Measurements from ENCODE around the gene HOXA4. TPM values are rescaled to one million over a fixed set of nuclear protein-coding genes. Genes with fewer than 3 reads are reported as not detected.

The HOXA4 gene
- total and polyA plus RNA-seq, 10 of the 15 experiments (the other 5 are each of a cell fraction or from before 2014, with no cell fraction given) = 0.07 TPM; not detected in 9

- TF ChIP-seq, protein P1, sequence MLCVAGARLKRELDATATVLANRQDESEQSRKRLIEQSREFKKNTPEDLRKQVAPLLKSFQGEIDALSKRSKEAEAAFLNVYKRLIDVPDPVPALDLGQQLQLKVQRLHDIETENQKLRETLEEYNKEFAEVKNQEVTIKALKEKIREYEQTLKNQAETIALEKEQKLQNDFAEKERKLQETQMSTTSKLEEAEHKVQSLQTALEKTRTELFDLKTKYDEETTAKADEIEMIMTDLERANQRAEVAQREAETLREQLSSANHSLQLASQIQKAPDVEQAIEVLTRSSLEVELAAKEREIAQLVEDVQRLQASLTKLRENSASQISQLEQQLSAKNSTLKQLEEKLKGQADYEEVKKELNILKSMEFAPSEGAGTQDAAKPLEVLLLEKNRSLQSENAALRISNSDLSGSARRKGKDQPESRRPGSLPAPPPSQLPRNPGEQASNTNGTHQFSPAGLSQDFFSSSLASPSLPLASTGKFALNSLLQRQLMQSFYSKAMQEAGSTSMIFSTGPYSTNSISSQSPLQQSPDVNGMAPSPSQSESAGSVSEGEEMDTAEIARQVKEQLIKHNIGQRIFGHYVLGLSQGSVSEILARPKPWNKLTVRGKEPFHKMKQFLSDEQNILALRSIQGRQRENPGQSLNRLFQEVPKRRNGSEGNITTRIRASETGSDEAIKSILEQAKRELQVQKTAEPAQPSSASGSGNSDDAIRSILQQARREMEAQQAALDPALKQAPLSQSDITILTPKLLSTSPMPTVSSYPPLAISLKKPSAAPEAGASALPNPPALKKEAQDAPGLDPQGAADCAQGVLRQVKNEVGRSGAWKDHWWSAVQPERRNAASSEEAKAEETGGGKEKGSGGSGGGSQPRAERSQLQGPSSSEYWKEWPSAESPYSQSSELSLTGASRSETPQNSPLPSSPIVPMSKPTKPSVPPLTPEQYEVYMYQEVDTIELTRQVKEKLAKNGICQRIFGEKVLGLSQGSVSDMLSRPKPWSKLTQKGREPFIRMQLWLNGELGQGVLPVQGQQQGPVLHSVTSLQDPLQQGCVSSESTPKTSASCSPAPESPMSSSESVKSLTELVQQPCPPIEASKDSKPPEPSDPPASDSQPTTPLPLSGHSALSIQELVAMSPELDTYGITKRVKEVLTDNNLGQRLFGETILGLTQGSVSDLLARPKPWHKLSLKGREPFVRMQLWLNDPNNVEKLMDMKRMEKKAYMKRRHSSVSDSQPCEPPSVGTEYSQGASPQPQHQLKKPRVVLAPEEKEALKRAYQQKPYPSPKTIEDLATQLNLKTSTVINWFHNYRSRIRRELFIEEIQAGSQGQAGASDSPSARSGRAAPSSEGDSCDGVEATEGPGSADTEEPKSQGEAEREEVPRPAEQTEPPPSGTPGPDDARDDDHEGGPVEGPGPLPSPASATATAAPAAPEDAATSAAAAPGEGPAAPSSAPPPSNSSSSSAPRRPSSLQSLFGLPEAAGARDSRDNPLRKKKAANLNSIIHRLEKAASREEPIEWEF (IDR thresholded peaks at IDR 0.05; ENCODE audit: insufficient replicate concordance, low read depth, low read length) = no peak
- TF ChIP-seq SIX5 (IDR thresholded peaks at IDR 0.05; ENCODE audit: low read depth, low read length, severe bottlenecking) (no peak), RBBP5 (conservative IDR thresholded peaks at IDR 0.05) (no peak), CREM (IDR thresholded peaks at IDR 0.05; ENCODE audit: low read depth) (no peak), HDAC6 (IDR thresholded peaks at IDR 0.05; ENCODE audit: unreplicated experiment) (no peak)
- TF ChIP-seq, protein P2, sequence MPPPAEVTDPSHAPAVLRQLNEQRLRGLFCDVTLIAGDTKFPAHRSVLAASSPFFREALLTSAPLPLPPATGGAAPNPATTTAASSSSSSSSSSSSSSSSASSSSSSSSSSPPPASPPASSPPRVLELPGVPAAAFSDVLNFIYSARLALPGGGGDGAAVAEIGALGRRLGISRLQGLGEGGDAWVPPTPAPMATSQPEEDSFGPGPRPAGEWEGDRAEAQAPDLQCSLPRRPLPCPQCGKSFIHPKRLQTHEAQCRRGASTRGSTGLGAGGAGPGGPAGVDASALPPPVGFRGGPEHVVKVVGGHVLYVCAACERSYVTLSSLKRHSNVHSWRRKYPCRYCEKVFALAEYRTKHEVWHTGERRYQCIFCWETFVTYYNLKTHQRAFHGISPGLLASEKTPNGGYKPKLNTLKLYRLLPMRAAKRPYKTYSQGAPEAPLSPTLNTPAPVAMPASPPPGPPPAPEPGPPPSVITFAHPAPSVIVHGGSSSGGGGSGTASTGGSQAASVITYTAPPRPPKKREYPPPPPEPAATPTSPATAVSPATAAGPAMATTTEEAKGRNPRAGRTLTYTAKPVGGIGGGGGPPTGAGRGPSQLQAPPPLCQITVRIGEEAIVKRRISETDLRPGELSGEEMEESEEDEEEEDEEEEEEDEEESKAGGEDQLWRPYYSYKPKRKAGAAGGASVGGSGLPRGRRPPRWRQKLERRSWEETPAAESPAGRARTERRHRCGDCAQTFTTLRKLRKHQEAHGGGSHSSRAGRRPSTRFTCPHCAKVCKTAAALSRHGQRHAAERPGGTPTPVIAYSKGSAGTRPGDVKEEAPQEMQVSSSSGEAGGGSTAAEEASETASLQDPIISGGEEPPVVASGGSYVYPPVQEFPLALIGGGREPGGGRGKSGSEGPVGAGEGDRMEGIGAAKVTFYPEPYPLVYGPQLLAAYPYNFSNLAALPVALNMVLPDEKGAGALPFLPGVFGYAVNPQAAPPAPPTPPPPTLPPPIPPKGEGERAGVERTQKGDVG (CRISPR knock-in tag; IDR thresholded peaks at IDR 0.05) = no peak
- TF ChIP-seq, protein P3, sequence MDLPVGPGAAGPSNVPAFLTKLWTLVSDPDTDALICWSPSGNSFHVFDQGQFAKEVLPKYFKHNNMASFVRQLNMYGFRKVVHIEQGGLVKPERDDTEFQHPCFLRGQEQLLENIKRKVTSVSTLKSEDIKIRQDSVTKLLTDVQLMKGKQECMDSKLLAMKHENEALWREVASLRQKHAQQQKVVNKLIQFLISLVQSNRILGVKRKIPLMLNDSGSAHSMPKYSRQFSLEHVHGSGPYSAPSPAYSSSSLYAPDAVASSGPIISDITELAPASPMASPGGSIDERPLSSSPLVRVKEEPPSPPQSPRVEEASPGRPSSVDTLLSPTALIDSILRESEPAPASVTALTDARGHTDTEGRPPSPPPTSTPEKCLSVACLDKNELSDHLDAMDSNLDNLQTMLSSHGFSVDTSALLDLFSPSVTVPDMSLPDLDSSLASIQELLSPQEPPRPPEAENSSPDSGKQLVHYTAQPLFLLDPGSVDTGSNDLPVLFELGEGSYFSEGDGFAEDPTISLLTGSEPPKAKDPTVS (IDR thresholded peaks at IDR 0.05; ENCODE audit: low read depth, low read length) = no peak
Measured at GRCh38 chr7:27171637-27172314, 41.2 kb upstream of the HOXA4 start (continued).
